Mucosa of rectum (tissue), 2 donors: ENCODE results near the gene ABCC10.
"Not testable (repeated sequence)": the region's sequence is repeated elsewhere in the genome, so short reads cannot be mapped to it uniquely, and the experiment has no call there.

Source experiments
- H3K27ac ChIP-seq, 2 donors: one replicate each; pipeline ENCODE4 v1.7.0; 2013; ENCODE audit warnings: inconsistent platforms in 2 of 2, low read depth in 2 of 2, low read length in 2 of 2
- H3K27me3 ChIP-seq, 2 donors: one replicate each; pipeline ENCODE4 v1.7.0; 2013; ENCODE audit warnings: low read length in 2 of 2; ENCODE audit not compliant: control insufficient read depth in 2 of 2, insufficient read depth in 2 of 2
- H3K36me3 ChIP-seq, 2 donors: one replicate each; pipeline ENCODE4 v1.7.0; 2013; ENCODE audit warnings: low read length in 2 of 2; ENCODE audit not compliant: control insufficient read depth in 2 of 2, insufficient read depth in 2 of 2
- H3K4me1 ChIP-seq, 2 donors: one replicate each; pipeline ENCODE4 v1.7.0; 2013; ENCODE audit warnings: low read length in 2 of 2, mild to moderate bottlenecking in 1 of 2; ENCODE audit not compliant: control insufficient read depth in 2 of 2, insufficient read depth in 2 of 2
- H3K4me3 ChIP-seq, 2 donors: one replicate each; pipeline ENCODE4 v1.7.0; 2013; ENCODE audit warnings: low read length in 2 of 2
- H3K9ac ChIP-seq, 2 donors: one replicate each; pipeline ENCODE4 v1.7.0; 2013; ENCODE audit warnings: low read length in 2 of 2, low read depth in 1 of 2, mild to moderate bottlenecking in 1 of 2
- H3K9me3 ChIP-seq, 2 donors: one replicate each; pipeline ENCODE4 v1.7.0; 2013; ENCODE audit warnings: low read length in 2 of 2; ENCODE audit not compliant: control insufficient read depth in 2 of 2
- donor health status: healthy.
- donor health status: Normal muscosa, but diverticular disease.

Gene ABCC10

DNA sequence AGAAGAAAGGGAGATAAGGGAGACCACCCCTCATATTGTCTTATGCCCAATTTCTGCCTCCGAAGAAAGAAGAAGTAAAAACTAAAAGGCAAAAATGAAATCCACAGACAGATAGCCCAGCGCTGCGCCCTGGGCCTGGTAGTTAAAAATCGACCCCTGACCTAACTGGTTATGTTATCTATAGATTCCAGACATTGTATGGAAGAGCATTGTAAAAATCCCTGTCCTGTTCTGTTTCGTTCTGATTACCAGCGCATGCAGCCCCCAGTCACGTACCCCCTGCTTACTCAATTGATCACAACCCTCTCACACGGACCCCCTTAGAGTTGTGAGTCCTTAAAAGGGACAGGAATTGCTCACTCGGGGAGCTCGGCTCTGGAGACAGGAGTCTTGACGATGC, 34.2 kb upstream of the ABCC10 start:
- H3K4me3 ChIP-seq, H3K27ac ChIP-seq, H3K36me3 ChIP-seq, H3K27me3 ChIP-seq, H3K9me3 ChIP-seq, H3K4me1 ChIP-seq, H3K9ac ChIP-seq: not testable (repeated sequence)

DNA sequence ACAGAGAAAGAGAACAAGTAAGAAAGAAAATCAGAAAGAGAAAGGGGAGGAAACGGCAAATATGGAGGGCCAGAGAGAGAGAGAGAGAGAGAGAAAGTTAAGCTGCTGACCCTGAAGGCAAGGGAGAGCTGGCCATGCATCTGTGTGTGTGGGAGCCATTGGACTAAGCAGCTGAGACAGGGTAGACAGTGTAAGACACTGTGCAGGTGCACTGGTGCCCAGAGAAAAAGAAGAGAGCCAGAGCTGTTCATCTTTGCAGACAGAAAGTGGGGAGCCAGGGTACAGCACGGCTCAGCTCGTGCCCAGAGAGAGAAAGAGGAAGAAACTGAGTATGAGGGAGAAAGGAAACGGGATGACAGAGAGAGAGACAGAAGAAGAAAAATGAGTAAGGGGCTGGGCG, 33.7 kb upstream of the ABCC10 start:
- Histone ChIP-seq H3K9ac (no peak overlapping the region), H3K4me1 (no peaks in the 10 kb centered on the region), H3K9me3 (no peaks in the 10 kb centered on the region), H3K4me3 (no peak overlapping the region), H3K27me3 (no peaks in the 10 kb centered on the region), H3K27ac (no peak overlapping the region), H3K36me3 (no peaks in the 10 kb centered on the region)

DNA sequence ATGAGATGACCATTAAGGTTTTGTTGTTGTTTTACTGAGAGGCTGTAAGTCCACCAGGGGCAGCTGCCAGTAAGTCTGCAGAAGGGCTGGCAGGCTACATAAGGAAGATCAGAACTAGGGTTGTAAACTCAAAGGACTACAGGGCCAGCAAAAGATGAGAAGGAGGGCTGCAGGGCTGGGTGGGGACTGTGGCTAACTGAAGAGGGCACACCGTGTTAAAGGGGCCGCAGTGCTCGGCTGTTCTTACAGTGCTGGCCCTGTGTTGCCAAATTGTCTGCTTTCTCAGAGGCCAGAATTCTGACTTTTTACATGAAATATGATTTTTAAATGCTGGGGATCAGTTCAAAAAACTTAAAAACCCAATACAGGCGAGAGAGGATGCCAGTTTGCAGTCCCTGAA, 32.4 kb upstream of the ABCC10 start:
- H3K4me3 ChIP-seq = no peak overlapping the region
- H3K4me1 ChIP-seq = no peaks in the 10 kb centered on the region
- H3K9ac ChIP-seq = no peak overlapping the region
- H3K9me3 ChIP-seq = no peaks in the 10 kb centered on the region
- no peaks in the 10 kb centered on the region for H3K27me3 ChIP-seq
- H3K36me3 ChIP-seq = no peaks in the 10 kb centered on the region
- H3K27ac ChIP-seq = no peak overlapping the region

DNA sequence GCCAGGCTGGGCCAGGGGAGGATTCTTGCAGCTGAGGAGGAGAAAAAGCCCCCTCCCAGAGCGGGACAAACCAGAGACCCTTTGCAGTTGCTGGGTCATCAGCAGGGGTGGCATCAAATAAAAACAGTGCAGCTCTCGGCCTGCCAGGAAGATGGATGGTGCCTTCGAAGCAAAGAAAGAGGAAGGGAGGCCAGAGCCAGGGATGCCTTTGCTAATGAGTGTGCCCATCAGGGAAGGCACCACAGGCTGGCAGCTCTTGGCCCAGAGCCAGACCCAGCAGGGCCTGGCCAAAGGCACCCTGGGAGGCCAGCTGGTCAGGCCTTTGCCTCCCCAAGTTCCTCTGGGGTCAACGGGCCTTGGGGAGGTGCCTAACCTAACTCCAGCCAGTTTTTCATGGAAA, 31.6 kb upstream of the ABCC10 start:
- Histone ChIP-seq H3K27me3 (no peaks in the 10 kb centered on the region), H3K9me3 (no peaks in the 10 kb centered on the region), H3K27ac (no peak overlapping the region), H3K9ac (no peak overlapping the region), H3K4me3 (no peak overlapping the region), H3K36me3 (no peaks in the 10 kb centered on the region), H3K4me1 (no peaks in the 10 kb centered on the region)

DNA sequence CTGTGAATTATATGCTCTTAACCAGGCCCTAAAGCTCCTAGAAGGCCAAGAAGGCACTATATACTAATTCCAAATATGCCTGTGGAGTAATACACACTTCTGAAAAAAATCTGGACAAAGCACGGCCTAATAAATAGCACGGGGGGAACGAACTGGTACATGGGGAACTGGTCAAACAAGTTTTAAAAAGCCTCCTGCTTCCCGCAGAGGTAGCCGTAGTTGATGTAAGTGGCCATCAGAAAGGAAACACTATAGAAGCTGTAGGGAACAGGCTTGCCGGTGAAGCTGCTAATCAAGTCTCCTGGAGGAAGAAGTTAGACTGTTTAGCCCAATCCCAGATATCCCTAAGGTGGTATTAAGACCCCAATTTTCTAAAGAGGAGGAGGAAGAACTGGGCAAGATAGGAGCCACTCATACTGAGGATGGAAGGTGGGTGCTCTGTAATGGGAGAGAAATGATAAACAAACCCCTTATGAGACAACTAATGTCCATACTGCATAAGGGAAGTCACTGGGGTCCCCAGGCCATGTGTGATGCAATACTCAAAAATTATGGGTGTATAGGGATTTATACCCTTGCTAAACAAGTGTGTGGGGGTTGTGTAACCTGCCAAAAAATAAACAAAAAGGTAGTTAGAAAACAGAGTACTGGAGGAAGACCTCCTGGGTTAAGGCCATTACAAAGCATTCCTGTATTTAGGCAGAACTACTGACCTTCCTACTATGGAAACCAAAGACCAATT, 30.8 kb upstream of the ABCC10 start:
- Histone ChIP-seq H3K9ac (no peak overlapping the region), H3K9me3 (no peaks in the 10 kb centered on the region), H3K27me3 (no peaks in the 10 kb centered on the region), H3K4me1 (no peaks in the 10 kb centered on the region), H3K4me3 (no peak overlapping the region), H3K27ac (no peak overlapping the region), H3K36me3 (no peaks in the 10 kb centered on the region)

DNA sequence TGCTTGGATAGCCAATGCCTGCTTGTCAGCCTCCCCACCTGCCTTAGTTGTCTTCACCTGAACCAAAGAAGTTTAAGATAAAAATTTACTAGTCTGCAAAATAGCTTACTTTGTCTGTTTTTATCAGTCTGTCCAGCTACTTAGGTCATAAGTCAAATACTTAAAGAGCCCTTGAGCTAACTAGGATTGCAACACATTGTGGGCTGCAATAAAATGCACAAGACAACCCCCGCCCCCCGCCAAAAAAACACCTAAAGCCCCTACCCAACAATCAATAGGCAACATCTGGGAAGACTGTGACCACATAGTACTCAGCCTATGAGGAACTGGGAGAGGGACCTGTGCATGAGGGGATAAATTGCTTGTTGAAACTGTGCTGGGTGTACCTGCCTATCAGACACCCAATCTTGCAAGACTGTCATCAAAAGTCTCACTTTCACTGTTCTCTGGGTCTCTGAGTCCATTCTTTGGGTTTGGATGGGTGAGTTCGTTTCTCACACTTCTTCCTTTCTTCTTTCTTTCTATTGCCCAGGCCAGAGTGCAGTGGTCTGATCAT, 27.3 kb upstream of the ABCC10 start:
- Histone ChIP-seq H3K27ac (no peak overlapping the region), H3K27me3 (no peaks in the 10 kb centered on the region), H3K4me1 (no peaks in the 10 kb centered on the region), H3K36me3 (no peaks in the 10 kb centered on the region), H3K9ac (no peak overlapping the region), H3K4me3 (no peak overlapping the region), H3K9me3 (no peaks in the 10 kb centered on the region)

DNA sequence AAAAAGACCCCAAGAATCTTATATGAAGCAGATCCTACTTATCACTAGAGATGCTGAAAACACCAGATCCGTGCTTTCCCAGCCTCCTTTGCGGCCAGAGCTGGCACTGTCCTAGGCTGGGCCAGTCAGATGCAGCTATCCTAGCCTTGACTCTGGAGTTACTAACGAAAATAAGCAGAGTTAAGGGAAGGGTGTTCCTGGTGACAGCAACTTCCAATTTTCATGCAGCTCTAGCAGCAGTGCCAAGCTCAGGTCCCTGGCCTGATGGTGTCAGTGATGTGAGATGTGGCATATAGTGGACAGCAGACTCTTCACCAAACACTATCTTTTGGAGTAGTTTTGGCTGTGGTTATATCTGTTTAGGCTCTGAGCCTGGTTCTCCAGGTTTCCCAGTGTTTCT, 25.6 kb upstream of the ABCC10 start:
- H3K27ac ChIP-seq = no peak overlapping the region
- H3K27me3 ChIP-seq = no peaks in the 10 kb centered on the region
- H3K9me3 ChIP-seq = no peaks in the 10 kb centered on the region
- no peaks in the 10 kb centered on the region for H3K4me1 ChIP-seq
- H3K4me3 ChIP-seq = no peak overlapping the region
- H3K36me3 ChIP-seq = no peaks in the 10 kb centered on the region
- H3K9ac ChIP-seq = no peak overlapping the region

DNA sequence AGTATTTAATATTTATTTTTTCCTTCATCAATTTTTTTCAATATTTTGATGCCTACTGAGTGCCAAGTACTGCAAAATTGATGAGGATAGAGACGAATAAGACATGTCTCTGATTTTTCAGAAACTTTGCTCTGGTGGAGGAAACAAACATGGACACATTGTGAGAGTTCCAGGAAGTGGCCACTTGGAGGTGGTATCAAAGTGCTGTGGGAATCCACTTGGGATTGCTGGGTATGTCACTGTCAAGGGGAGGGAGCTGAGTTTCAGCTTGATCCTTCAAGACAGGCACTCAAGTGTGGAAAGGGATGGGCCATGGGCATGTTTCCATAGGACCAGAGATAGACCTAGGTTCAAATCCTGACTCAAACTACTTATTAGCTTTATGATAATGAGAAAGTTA, 24.5 kb upstream of the ABCC10 start:
- Histone ChIP-seq H3K9ac (no peak overlapping the region), H3K36me3 (no peaks in the 10 kb centered on the region), H3K9me3 (no peaks in the 10 kb centered on the region), H3K4me3 (no peak overlapping the region), H3K27ac (no peak overlapping the region), H3K4me1 (no peaks in the 10 kb centered on the region), H3K27me3 (no peaks in the 10 kb centered on the region)

DNA sequence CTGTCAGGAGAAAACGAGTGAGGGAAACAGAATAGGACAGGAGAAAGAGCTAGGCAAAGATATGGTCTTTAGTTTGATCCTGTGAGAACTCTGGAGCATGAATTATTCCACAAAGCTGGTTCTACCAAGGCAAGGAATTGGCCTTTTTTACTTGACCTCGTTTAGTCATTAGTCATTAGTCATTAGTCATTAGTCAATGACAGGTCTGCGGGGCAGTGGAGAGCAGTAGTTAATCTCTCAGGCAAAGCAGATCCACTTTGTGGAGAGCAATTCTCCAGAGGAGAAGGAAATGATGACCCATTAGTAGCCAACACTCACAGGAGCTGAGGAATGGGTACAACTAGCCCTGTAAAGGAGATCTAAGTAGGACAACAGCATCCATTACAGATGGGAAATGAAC, 22.0 kb upstream of the ABCC10 start:
- Histone ChIP-seq H3K27ac (no peak overlapping the region), H3K4me3 (no peak overlapping the region), H3K9ac (no peak overlapping the region), H3K9me3 (no peaks in the 10 kb centered on the region), H3K36me3 (no peaks in the 10 kb centered on the region), H3K4me1 (no peaks in the 10 kb centered on the region), H3K27me3 (no peaks in the 10 kb centered on the region)

DNA sequence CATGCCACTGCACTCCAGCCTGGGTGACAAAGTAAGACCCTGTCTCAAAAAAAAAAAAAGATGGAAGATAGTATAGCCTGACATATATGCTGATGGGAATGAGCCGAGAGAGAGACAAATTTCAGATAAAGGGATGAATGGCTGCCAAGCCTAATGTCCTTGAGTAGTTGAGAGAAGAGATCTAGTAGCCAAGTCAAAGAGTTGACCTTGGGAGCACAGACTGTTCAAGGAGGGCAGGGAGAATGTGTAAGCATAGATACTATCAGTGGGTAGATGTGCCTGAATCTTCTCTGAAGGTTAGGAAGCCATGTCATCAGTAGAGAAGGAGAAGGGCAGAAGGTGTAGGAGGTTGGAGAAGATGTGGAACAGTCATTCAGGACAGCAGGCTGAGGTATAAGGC, 20.0 kb upstream of the ABCC10 start:
- H3K36me3 ChIP-seq = no peaks in the 10 kb centered on the region
- H3K27me3 ChIP-seq = no peaks in the 10 kb centered on the region
- H3K27ac ChIP-seq = no peak overlapping the region
- no peaks in the 10 kb centered on the region for H3K9me3 ChIP-seq
- H3K4me1 ChIP-seq = no peaks in the 10 kb centered on the region
- H3K4me3 ChIP-seq = no peak overlapping the region
- H3K9ac ChIP-seq = no peak overlapping the region
